Ishikawa (cell line): ENCODE measurements around the gene NOS1AP.

Experiments used
- CEBPB ChIP-seq: IDR thresholded peaks from 2 replicates; pipeline ENCODE4 v1.6.1; 2012
- CREB1 ChIP-seq: IDR thresholded peaks from 2 replicates; pipeline ENCODE4 v1.6.1; 2012; ENCODE audit warnings: low read depth
- EGR1 ChIP-seq: IDR thresholded peaks from 2 replicates; pipeline ENCODE4 v1.6.1; 2012
- EP300 ChIP-seq: IDR thresholded peaks from 2 replicates; pipeline ENCODE4 v1.6.1; 2012; ENCODE audit warnings: borderline replicate concordance
- FOXM1 ChIP-seq: IDR thresholded peaks from 2 replicates; pipeline ENCODE4 v1.6.1; 2012; ENCODE audit warnings: low read depth, borderline replicate concordance
- NFIC ChIP-seq: IDR thresholded peaks from 2 replicates; pipeline ENCODE4 v1.6.1; 2012
- RAD21 ChIP-seq: IDR thresholded peaks from 2 replicates; pipeline ENCODE4 v1.6.1; 2012; ENCODE audit warnings: low read depth
- TAF1 ChIP-seq: IDR thresholded peaks from 2 replicates; pipeline ENCODE4 v1.6.1; 2012; ENCODE audit warnings: low read depth, mild to moderate bottlenecking
- TCF12 ChIP-seq: IDR thresholded peaks from 2 replicates; pipeline ENCODE4 v1.6.1; 2012; ENCODE audit warnings: low read depth
- TEAD4 ChIP-seq: IDR thresholded peaks from 2 replicates; pipeline ENCODE4 v1.6.1; 2012
- YY1 ChIP-seq: IDR thresholded peaks from 2 replicates; pipeline ENCODE4 v1.6.1; 2012; ENCODE audit warnings: low read depth
- ZBTB7A ChIP-seq: IDR thresholded peaks from 2 replicates; pipeline ENCODE4 v1.6.1; 2012; ENCODE audit warnings: low read depth
- TF ChIP-seq, protein P1 (sequence below): IDR thresholded peaks from 2 replicates; pipeline ENCODE4 v1.6.1; 2012; ENCODE audit warnings: low read depth, mild to moderate bottlenecking
- TF ChIP-seq, protein P2 (sequence below): IDR thresholded peaks from 2 replicates; pipeline ENCODE4 v1.6.1; 2012
- TF ChIP-seq, protein P3 (sequence below): IDR thresholded peaks from 2 replicates; pipeline ENCODE4 v1.6.1; 2012

NOS1AP gene

DNA sequence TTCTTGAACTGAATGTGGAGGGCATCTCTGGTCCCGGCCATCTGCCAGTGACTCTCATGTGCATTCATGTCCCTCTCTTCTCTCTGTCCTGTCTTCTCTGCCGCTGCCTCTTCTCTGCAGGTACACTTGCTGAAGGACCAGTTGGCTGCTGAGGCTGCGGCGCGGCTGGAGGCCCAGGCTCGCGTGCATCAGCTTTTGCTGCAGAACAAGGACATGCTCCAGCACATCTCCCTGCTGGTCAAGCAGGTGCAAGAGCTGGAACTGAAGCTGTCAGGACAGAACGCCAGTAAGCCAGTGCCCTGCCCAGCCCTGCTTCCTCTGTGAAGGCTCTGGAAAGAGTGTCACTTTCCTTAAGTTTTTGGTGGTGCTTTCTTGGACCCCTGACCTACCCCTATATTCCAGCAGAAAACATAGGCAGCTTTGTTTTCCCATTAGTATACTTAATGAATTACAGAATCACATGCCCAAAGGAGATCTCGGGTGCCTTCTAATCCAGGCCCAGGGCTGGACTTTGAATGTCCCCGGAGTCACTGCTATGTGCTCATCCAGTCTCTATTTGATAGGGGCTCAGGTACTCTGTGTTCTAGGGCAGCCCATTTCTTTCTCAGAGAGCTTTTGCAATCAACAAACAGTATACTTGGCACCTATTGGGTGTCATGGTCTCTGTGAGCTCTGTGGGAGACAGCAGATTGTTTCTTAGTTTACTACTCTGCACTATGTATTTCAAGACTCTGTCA, 296.0 kb downstream of the NOS1AP start:
- TF ChIP-seq FOXM1 = no peak
- no peak for TF ChIP-seq EGR1
- TF ChIP-seq ZBTB7A = no peak
- TF ChIP-seq YY1 = no peak
- no peak for TF ChIP-seq TAF1
- no peak for TF ChIP-seq EP300
- no peak for TF ChIP-seq CREB1

DNA sequence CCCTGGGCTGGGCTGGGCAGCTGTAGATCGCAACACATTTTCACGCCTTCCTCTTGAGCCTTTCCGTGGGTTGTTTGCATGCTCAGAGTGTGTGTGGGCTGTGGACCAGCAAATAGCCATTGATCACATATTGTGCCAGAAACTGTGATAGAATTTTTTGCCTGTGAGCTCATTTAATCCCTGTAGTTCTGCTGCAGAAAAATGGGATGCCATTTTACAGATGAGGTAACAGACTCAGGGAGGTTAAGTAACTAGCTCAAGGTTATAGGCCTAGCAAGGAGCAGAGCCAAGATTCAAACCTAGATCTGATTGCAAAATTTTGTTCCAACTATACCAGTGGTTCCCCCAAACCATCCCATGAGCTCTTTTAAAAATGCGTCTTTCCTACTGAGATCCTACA, 296.7 kb downstream of the NOS1AP start:
- TF ChIP-seq, protein P1, sequence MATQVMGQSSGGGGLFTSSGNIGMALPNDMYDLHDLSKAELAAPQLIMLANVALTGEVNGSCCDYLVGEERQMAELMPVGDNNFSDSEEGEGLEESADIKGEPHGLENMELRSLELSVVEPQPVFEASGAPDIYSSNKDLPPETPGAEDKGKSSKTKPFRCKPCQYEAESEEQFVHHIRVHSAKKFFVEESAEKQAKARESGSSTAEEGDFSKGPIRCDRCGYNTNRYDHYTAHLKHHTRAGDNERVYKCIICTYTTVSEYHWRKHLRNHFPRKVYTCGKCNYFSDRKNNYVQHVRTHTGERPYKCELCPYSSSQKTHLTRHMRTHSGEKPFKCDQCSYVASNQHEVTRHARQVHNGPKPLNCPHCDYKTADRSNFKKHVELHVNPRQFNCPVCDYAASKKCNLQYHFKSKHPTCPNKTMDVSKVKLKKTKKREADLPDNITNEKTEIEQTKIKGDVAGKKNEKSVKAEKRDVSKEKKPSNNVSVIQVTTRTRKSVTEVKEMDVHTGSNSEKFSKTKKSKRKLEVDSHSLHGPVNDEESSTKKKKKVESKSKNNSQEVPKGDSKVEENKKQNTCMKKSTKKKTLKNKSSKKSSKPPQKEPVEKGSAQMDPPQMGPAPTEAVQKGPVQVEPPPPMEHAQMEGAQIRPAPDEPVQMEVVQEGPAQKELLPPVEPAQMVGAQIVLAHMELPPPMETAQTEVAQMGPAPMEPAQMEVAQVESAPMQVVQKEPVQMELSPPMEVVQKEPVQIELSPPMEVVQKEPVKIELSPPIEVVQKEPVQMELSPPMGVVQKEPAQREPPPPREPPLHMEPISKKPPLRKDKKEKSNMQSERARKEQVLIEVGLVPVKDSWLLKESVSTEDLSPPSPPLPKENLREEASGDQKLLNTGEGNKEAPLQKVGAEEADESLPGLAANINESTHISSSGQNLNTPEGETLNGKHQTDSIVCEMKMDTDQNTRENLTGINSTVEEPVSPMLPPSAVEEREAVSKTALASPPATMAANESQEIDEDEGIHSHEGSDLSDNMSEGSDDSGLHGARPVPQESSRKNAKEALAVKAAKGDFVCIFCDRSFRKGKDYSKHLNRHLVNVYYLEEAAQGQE = no peak
- no peak for TF ChIP-seq YY1
- TF ChIP-seq FOXM1 = no peak
- no peak for TF ChIP-seq EP300
- TF ChIP-seq, protein P2, sequence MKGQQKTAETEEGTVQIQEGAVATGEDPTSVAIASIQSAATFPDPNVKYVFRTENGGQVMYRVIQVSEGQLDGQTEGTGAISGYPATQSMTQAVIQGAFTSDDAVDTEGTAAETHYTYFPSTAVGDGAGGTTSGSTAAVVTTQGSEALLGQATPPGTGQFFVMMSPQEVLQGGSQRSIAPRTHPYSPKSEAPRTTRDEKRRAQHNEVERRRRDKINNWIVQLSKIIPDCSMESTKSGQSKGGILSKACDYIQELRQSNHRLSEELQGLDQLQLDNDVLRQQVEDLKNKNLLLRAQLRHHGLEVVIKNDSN = no peak
- TF ChIP-seq EGR1 = no peak
- TF ChIP-seq TEAD4 = no peak
- TF ChIP-seq, protein P3, sequence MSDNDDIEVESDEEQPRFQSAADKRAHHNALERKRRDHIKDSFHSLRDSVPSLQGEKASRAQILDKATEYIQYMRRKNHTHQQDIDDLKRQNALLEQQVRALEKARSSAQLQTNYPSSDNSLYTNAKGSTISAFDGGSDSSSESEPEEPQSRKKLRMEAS = no peak
- no peak for TF ChIP-seq ZBTB7A
- TF ChIP-seq TAF1 = no peak
- TF ChIP-seq TCF12 = no peak
- no peak for TF ChIP-seq CEBPB
- no peak for TF ChIP-seq NFIC
- TF ChIP-seq RAD21 = no peak
- TF ChIP-seq CREB1 = no peak

DNA sequence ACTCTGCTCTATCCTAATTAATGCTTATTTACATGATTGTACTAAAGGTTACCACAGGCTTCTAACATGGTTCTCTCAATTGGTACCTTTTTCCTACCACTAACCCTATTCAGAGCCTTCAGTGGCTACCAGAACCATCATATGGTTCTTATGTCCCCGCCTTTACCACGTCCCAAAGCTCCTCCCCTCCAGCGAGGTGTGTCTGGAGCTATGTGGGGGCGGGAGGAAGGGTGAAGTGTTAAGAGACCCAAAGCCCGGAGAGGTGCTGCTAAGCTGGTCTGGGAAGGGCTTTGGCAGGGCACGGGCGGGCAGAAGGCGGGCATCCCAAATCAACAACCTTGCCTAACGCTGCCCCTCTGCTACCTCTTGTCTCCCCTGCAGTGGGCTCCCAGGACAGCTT, 297.2 kb downstream of the NOS1AP start:
- TF ChIP-seq EGR1 (no peak), TCF12 (no peak), NFIC (no peak), EP300 (no peak), YY1 (no peak), CREB1 (no peak), ZBTB7A (no peak), CEBPB (no peak), FOXM1 (no peak)
- TF ChIP-seq, protein P2 = no peak
- TF ChIP-seq, protein P1 = no peak
- TF ChIP-seq, protein P3 = no peak

DNA sequence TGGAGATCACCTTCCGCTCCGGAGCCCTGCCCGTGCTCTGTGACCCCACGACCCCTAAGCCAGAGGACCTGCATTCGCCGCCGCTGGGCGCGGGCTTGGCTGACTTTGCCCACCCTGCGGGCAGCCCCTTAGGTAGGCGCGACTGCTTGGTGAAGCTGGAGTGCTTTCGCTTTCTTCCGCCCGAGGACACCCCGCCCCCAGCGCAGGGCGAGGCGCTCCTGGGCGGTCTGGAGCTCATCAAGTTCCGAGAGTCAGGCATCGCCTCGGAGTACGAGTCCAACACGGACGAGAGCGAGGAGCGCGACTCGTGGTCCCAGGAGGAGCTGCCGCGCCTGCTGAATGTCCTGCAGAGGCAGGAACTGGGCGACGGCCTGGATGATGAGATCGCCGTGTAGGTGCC, 297.6 kb downstream of the NOS1AP start:
- TF ChIP-seq EGR1 (no peak), TEAD4 (no peak), RAD21 (no peak), TCF12 (no peak), CREB1 (no peak), EP300 (no peak), YY1 (no peak), ZBTB7A (no peak), FOXM1 (no peak), NFIC (no peak), CEBPB (no peak), TAF1 (no peak)
- TF ChIP-seq, protein P3 = no peak
- TF ChIP-seq, protein P2 = no peak
- TF ChIP-seq, protein P1 = no peak
